Suppressor macrophage (primary cell): ENCODE data around the gene DIAPH2.

ENCODE experiments used
- DNase-seq, 4 experiments: peaks; one replicate each; pipeline ENCODE4 v3.0.0-alpha.2; 2020 to 2022

DIAPH2 gene

DNA sequence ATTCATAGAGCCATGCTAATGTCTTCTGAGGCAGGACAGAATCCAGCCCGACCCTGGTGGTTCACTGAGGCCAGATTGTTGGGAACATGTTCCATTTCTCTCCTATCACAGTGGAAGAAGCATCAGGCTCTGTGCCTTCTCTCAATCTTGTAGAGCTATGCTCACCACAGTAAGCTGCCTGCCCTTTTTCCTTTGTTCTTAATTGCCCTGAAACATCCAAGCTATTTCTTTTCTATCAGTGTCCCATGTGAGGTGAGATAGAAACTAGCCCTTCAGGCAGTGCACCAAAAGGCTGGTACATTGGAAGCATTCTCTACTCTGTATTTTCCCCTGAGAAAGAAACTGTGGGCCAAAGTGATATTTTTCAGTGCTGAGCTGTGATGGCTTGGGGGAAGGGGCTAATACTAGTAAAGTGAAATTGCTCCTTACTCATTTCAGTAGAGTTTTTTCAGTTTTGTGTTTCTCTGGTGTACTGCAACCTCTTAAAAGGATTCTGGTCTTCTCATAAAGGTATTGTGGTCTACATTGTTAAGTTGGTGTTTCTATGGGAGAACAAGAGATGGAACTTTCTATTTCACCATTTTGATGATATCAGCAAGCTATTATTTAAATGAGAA, 810.2 kb downstream of the DIAPH2 start:
- no peak for DNase-seq

DNA sequence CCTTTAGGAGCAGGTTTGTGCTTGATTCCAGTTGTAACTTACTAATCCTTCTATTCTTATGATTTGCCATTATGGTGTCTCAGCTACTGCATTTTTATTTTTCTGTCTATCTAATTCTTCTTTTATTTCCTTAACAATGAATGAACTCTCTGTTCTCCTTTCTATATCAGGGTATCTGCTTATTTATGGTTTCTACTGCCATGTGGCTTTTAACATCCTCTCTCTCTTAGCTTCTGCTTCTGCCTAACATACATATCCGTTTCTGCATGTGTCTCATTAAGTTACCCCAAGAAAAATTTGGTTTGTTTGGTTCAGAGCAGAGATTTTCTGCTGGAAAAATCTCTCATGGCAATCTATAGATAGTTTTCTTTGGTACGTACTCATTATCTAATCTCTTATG, 813.5 kb downstream of the DIAPH2 start:
- DNase-seq = no peak

DNA sequence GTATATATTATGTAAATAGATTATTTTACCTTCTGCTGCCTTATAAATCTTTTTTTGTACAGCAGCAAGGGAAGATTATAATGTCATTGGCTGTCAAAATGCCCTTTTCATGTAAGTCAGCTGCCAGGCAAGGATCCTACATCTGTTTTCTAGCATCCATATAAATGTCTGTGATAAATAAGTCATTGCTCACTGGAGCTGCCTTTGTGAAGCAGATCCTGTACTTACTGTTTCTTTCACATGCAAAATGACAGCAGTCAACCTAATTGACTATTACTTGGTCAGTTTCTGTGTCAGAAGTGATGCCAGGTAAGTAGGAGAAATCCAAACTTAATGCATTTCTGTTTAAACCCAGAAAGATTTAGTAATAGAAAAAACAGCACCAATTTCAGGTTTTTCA, 819.8 kb downstream of the DIAPH2 start:
- DNase-seq = no peak

DNA sequence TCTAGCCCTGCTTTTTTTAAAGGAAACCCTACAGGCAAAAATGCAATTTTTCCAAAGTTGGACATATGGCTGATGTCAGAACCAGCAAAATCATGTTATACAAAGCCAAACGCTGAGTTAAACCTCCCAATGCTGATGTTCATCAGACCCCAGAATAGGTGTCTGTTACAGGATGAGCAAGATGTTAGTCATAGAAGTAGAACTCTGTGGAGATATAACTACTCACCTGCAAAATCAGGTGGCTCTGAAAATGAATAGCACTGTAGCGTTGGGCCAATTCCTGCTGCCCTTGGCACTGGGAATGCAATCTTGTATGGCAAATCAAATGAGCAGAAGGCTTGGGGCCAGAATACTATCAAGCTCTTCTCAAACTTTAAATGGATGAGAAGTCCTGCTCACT, 833.1 kb downstream of the DIAPH2 start:
- DNase-seq = no peak

DNA sequence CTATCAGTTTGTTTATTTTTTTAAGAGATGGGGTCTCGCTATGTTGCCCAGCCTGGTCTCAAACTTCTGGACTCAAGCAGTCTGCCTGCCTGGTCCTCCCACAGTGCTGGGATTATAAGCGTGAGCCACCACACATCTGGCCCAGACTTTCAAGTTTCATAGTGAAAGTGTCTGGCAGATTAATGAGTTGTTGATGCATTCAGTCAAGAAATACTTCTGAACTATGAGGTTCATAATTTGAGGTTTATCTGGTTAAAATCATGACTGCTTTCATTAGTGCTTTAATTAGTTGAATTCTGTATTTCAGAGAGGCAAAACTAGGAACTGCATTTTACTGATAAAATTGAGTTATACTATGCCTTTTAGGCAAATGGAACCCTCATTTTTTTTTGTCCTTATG, 837.7 kb downstream of the DIAPH2 start:
- DNase-seq = no peak

DNA sequence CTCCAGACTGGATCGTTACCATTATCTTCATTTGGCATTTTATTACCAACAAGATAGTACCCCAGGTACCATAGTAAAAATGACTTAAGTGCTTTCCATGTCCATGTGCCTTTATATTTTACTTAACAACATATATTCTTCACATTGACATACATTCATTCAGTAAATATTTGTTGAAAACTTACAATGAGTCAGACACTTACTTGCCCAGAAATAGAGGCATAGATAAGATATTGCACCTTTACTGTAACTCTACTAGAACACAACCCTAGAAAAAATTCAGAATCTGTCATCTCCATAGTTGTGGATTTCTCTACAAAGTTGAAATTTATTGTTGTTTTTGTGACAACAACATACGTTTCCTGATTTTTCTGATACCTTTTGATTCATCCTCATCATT, 839.7 kb downstream of the DIAPH2 start:
- DNase-seq = no peak

DNA sequence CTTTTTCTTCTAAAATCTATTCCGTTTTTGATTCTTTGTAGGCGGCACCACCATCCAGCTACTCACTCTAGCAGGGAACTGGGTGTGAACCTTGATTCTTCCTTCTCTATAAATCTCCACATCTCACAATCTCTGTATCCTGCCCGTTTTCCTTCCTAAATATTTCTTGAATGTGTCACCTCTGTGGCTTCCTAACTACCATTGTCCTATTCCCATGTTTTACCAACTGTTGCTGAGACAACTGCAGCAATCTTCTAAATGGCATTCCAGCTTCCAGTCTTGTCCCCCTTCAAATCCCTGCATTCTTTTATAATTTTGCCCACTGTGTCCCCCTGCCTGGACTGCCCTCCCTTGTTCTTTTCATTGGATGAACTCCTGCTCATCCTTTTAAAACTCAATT, 840.4 kb downstream of the DIAPH2 start:
- DNase-seq = no peak

DNA sequence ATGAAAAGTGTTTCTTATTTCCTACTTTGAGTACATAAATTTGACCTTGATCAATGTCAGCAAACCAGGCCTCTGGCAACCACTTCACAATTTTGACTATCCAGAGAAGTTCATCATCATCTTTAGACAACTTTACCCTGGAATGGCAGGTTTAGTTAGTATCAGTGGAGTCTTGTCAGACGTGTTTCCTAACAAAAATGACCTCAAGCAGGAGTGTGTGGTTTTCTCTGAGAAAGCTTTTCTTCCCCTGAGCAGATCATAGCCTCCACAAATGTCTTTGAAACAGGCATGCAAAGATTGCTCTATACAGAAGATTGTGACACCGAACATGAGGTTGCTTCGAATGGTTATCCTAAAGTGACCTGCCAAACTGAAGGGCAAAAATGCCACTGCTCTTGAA, 841.3 kb downstream of the DIAPH2 start:
- no peak for DNase-seq

DNA sequence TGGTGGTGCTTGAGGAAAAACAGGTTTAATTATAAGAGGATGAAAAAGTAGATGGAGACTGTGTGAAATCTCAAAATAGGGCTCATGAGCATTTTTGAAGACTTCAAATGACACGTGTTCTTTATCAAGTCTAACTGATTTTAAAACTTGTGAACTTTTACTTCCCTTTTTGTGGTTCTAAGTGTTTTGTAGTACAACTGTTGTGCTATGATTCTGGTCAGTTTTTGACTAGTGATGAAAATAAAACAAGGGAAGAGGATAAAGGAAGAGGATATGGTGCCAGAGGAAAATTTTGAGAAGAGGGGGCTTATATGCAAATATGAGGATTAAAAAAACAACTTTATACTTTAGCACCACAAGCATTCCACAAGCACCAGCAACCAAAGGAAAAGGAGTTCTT, 843.1 kb downstream of the DIAPH2 start:
- DNase-seq = peak in 1 of 4 experiments; percentile 10

DNA sequence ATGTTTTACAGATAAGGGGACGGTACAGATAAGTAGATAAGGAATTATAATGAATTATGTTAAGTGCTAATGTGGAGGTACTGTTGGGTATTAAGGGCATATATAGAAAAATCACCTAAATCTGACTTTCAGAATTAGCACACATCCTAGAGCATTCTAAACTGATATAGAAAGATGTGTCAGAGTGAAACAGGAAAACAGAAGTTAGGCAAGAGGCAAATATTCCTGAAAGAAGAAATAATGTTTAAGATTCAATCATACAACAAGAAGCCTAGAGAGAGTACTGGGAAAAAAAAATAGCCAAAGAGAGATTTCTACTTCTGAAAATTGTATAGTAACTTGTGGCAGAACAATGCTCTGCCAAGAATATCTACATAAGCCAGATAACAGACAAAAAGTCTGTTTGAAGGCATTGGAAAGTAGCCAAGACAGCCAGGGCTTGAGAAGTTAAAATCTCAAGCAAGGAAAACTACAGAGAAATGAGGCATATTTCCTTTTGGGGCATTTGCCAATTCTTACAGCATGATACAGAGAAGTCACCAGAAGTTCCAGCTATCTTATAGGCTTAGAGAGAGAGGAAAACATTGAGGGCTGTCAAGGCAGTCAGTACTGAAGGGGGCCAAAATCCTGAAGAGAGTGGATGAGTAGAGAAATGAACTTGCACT, 845.0 kb downstream of the DIAPH2 start:
- DNase-seq = peak in 2 of 4 experiments; percentile 6 to 27

DNA sequence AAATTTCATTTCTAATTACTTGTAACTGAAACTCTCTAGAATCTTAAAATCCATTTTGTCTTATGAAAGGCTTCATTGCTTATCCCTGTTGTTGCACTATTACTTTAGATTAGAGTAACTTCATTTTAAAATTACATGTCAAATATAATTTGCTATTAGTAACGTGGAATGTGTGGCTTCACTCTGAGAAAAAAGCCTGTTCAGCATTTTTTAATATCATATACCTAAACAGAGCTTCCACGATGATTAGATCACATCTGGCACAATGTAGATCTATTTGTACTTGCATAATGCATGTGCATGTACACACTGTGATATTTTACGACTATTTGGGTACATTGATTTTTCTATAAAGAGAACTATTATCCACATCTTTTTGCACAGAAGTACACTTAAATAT, 847.2 kb downstream of the DIAPH2 start:
- no peak for DNase-seq

DNA sequence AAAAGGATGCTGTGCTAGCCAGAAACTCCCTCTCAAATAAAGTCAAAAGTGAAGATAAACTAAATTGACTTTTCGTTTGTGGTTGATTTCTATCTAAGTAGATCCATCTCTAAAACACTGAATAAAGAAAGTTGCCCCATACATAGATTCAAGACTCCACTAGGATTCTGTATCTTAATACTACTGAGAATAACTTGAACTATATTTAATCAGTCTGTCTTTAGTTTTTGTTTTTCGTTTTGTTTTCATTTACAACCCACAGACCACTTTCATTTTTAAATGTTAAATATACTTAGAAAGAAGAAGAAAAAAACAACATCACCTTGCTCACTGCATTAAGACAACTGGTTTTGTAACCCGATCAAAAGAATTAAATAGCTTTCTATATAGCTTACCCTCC, 854.1 kb downstream of the DIAPH2 start:
- DNase-seq = no peak

DNA sequence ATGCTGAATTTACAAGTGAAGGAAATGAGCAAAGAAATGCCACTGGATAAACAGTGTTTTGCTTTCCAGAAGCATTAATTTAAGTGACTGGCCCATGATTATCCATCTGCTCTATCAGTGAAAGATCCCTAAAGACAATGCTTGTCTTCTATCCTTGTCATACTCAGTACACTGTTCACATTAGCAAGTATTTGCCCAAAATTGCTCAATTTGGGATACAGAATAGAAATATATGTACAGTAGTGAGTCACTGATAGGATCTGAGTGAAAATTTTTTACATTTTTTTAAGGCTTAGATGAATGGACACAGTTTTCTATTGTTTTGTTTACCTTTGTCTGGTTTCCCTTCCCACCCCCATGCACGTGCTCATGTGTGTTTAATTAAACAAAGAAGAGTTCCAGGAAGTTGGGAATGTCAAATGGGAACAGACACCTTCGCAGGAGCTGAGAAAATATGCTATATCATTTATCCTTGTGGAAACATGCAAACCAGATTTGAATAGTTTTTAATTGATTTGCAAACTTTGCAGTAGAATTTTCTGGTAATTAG, 855.4 kb downstream of the DIAPH2 start:
- no peak for DNase-seq

DNA sequence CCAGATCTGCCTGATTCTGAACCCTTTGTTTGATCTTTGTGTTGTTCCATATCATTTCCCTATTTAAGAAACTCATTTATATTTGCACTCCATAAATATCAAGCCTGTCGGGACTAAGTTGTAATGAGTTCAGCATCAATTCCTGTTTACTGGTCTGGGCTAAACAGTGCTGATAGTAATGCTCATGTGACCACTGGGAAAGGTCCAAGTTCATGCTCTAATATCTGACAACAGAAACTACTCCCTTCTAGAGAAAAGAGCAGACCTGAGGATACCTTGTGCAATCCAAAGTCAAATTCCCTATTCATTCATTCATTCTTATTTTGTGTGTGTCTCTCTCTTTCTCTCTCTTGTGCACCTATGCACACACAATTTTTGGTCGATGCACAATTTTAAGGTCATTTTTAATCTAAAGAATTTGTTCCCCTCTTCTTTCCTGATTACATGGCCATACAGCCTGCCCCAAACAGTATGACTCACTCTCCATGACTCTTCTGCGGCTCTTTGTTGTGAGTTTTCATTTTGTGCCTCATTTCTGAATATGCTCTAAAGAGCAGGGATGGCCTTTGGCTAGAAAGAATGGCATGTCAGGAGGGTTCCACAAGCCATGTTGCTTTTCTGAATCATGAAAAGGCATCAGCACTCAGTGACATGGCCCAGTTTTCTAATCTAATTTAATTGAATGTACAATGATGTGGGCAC, 863.4 kb downstream of the DIAPH2 start:
- no peak for DNase-seq

DNA sequence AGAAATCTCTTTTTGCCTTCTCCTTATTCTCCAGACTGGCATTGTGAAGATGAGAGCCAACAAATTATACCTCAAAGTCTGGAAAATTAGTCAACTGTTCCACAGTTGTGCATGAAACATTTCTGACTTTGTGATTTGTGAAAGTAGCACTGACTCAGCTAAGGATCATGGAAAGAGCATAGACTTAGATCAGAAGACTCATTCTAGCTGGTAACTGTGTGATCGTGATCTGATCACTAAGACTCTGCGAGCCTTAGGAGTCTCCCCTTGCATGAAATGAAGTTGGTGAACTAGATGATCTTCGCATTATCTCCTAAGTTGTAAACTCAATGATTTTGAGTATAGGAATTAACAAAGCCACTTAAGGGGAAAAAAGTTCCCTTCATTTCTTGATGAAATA, 867.2 kb downstream of the DIAPH2 start:
- no peak for DNase-seq

DNA sequence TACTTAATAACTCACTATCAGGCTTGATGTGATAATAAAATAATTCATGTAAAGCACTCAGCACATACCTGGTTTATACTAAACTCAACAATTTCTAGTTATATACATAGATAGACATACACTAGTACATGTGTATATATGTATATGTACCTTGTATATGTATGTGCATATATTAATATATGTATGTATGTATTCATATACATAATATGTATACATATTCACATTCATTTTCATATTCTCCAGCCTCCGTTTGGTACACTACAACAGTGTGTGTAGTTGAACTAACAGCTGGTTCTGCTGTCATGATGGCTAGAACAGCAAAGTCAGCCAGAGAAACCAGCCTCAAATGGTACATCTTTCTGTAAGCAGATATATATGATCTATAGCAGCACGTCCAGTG, 869.2 kb downstream of the DIAPH2 start:
- no peak for DNase-seq

DNA sequence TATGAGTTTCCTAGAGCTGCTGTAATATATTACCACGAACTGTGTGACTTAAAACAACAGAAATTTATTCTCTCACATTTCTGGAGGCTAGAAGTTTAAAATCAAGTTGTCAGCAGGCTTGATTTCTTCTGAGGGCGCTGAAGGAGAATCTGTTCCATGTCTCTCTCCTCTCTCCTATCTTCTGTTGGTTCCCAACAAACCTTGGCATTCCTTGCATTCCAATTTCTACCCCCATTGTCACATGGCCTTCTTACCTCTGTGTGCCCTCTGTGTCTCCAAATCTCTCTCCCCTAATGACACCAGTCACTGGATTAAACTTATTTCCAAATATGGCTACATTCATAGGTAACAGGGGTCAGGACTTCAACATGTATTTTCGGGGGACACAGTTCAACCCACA, 871.7 kb downstream of the DIAPH2 start:
- DNase-seq = no peak

DNA sequence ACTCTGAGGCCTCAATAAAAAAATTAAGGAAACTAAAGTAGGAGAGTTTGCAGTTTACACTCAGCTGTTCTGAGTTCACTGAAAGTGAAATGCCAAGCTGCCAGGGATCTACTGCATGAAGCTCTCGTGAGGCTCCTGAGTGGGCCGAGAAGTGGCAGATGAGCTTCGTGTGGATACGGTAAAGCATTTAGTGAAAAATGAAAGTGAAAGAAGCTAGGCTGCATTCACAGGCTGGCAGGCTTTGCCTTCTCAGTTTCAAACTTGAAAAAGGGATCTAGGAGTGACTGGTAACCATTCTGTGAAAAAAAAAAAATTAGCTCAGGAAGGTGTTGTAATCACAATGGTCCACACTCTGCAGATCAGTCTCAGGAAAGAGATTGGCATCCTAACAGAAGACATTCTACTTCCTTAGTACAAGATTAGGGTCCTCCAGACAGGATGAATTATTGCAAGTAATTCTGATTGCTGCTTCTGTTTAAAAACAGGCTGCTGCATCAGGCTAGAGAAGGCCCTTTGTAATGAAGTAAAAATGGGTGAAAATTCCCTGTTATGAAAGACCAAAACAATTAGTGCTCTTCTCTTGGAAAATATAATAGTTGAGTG, 879.0 kb downstream of the DIAPH2 start:
- peak; percentile 38 to 69 (median 64) for DNase-seq

DNA sequence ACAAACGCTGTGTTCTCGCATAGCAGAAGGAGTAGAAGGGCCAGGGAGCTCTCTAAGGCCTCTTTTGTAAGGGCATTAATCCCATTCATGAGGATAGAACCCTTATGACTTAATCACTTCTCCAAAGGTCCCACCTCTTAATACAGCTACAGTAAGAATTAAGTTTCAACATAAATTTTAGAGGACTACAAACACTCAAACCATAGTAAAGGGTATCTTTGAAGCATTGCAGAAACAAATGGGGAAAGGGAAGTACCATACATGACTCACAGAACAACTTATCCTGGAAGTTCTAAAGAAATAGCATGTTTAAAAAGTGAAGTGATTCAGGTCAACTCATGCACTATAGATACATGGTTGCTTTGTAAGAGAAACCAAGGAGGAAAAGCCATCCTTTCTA, 879.9 kb downstream of the DIAPH2 start:
- DNase-seq = peak in 3 of 4 experiments; percentile 3 to 50 (median 46)

DNA sequence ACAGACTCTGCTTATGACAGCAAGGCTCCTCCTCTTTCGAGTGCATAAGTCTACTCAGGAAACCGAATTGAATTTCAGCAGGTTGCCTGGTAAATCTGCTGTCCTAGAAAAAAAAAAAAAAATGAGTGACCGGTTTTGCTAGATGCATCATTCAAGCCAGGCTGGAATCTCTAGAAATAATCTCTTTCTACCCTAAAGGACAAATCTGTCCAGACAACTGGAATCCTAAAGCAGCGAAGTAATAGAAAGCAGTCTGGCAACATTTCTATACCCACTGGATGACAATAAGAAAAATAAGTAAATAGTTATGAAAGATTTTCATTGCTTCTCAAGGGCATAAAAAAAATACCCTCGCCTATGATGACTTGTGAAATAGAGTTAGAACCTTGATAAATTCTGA, 902.5 kb downstream of the DIAPH2 start:
- no peak for DNase-seq

DNA sequence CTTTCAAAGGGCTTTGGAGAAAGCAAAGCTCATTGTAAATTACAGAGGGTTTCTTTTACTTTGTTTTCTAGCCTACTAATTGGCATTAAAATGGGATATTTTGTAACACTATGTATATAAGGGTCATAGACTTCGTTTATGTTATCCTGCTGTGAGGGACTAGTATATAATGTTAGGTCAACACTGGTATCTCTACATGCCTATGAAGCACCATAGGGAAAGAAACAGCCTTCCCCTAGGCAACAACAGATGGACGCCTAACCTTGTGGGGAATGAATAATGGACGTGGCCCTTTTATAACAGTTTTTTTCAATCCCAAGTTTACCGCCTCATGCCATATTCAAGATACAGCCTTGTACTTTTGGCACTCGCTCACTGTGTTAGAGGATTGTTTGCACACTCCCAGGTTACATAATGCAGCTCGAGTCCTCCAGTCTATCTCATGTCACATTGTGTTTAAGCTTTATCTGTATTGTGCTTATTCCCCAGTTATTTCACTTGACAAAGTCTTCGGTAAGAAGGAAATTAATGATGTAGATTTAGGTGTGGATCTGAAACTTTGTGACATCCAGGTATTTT, 910.1 kb downstream of the DIAPH2 start:
- no peak for DNase-seq

DNA sequence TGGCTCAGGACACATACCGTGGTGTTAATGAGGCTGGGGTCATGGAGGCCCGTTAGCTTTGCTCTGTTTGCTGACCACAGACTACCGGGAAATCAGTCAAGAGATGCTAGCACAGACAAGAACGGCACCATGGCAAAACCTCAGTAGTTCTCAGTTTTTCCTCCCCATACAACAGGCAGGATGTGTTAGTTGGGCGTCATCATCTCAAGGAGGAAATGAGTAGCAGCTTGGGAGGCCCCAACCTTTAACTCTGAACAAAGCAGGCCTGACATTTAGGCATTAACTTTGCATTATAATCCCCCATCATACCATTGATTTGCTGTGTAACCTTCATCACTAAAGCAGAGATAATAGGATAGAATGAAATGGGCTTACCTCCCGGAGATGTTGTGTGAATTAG, 913.3 kb downstream of the DIAPH2 start:
- no peak for DNase-seq
